ENCODE measurements around the gene AMHR2. TPM values are rescaled to one million over a fixed set of nuclear protein-coding genes. Genes with fewer than 3 reads are reported as not detected.

Gene AMHR2
- total and polyA plus RNA-seq, 2 experiments from 2014 or later, result 0.24 TPM; not detected in 1

- TF ChIP-seq, protein P1, sequence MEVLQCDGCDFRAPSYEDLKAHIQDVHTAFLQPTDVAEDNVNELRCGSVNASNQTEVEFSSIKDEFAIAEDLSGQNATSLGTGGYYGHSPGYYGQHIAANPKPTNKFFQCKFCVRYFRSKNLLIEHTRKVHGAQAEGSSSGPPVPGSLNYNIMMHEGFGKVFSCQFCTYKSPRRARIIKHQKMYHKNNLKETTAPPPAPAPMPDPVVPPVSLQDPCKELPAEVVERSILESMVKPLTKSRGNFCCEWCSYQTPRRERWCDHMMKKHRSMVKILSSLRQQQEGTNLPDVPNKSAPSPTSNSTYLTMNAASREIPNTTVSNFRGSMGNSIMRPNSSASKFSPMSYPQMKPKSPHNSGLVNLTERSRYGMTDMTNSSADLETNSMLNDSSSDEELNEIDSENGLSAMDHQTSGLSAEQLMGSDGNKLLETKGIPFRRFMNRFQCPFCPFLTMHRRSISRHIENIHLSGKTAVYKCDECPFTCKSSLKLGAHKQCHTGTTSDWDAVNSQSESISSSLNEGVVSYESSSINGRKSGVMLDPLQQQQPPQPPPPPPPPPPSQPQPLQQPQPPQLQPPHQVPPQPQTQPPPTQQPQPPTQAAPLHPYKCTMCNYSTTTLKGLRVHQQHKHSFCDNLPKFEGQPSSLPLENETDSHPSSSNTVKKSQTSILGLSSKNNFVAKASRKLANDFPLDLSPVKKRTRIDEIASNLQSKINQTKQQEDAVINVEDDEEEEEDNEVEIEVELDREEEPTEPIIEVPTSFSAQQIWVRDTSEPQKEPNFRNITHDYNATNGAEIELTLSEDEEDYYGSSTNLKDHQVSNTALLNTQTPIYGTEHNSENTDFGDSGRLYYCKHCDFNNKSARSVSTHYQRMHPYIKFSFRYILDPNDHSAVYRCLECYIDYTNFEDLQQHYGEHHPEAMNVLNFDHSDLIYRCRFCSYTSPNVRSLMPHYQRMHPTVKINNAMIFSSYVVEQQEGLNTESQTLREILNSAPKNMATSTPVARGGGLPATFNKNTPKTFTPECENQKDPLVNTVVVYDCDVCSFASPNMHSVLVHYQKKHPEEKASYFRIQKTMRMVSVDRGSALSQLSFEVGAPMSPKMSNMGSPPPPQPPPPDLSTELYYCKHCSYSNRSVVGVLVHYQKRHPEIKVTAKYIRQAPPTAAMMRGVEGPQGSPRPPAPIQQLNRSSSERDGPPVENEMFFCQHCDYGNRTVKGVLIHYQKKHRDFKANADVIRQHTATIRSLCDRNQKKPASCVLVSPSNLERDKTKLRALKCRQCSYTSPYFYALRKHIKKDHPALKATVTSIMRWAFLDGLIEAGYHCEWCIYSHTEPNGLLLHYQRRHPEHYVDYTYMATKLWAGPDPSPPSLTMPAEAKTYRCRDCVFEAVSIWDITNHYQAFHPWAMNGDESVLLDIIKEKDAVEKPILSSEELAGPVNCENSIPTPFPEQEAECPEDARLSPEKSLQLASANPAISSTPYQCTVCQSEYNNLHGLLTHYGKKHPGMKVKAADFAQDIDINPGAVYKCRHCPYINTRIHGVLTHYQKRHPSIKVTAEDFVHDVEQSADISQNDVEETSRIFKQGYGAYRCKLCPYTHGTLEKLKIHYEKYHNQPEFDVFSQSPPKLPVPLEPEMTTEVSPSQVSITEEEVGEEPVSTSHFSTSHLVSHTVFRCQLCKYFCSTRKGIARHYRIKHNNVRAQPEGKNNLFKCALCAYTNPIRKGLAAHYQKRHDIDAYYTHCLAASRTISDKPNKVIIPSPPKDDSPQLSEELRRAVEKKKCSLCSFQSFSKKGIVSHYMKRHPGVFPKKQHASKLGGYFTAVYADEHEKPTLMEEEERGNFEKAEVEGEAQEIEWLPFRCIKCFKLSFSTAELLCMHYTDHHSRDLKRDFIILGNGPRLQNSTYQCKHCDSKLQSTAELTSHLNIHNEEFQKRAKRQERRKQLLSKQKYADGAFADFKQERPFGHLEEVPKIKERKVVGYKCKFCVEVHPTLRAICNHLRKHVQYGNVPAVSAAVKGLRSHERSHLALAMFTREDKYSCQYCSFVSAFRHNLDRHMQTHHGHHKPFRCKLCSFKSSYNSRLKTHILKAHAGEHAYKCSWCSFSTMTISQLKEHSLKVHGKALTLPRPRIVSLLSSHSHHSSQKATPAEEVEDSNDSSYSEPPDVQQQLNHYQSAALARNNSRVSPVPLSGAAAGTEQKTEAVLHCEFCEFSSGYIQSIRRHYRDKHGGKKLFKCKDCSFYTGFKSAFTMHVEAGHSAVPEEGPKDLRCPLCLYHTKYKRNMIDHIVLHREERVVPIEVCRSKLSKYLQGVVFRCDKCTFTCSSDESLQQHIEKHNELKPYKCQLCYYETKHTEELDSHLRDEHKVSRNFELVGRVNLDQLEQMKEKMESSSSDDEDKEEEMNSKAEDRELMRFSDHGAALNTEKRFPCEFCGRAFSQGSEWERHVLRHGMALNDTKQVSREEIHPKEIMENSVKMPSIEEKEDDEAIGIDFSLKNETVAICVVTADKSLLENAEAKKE (CRISPR knock-in tag; IDR thresholded peaks at IDR 0.05), result no peak
- no peak for TF ChIP-seq NANOG (IDR thresholded peaks at IDR 0.05; ENCODE audit: borderline replicate concordance)
- TF ChIP-seq CREB1 (CRISPR knock-in tag; IDR thresholded peaks at IDR 0.05; ENCODE audit: low read depth), result no peak
- TF ChIP-seq, protein P2, sequence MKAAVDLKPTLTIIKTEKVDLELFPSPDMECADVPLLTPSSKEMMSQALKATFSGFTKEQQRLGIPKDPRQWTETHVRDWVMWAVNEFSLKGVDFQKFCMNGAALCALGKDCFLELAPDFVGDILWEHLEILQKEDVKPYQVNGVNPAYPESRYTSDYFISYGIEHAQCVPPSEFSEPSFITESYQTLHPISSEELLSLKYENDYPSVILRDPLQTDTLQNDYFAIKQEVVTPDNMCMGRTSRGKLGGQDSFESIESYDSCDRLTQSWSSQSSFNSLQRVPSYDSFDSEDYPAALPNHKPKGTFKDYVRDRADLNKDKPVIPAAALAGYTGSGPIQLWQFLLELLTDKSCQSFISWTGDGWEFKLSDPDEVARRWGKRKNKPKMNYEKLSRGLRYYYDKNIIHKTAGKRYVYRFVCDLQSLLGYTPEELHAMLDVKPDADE (IDR thresholded peaks at IDR 0.05), result no peak
These were observed 55.2 kb downstream of the AMHR2 start (continued) for GRCh38 chr12:53478865-53479264.

DNA sequence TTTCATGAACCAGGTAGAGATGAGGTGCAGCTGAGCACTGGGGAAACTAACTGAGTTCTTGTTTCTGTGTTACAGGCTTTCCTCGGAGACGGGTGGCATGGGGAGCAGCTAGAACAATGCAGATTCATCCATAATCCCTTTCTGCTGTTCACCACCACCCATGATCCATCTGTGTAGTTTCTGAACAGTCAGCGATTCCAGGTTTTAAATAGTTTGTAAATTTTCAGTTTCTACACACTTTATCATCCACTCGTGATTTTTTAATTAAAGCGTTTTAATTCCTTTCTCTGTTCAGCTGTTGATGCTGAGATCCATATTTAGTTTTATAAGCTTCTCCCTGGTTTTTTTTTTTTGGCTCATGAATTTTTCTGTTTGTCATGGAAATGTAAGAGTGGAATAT is 55.7 kb downstream of the AMHR2 start:
- Mint-ChIP-seq H3K27me3 (ENCODE audit: insufficient read depth, low read depth, poor library complexity) (peaks cover 30% of the 10 kb centered on the region), H3K4me3 (no peak overlapping the region), H3K9me3 (no peaks in the 10 kb centered on the region), H3K36me3 (ENCODE audit: low read depth) (peaks cover 91% of the 10 kb centered on the region), H3K27ac (no peak overlapping the region), H3K4me1 (peaks cover 47% of the 10 kb centered on the region)
- Histone ChIP-seq H3K27me3 (ENCODE audit: insufficient read depth) (no peaks in the 10 kb centered on the region), H3K4me3 (no peak overlapping the region), H3F3A (replicated peaks; ENCODE audit: low read depth) (peaks cover 58% of the 10 kb centered on the region), H3K4me1 (ENCODE audit: insufficient read depth) (peaks cover 29% of the 10 kb centered on the region), H3K27ac (ENCODE audit: low read depth) (peak overlapping the region; percentile 71), H3K36me3 (ENCODE audit: insufficient read depth) (peaks cover 53% of the 10 kb centered on the region), H2AFZ (no peak overlapping the region), H3K9me2 (ENCODE audit: insufficient read depth) (no peaks in the 10 kb centered on the region), H4K20me1 (replicated peaks; ENCODE audit: insufficient read depth) (peaks cover 62% of the 10 kb centered on the region), H3K4me2 (no peak overlapping the region), H3K79me2 (replicated peaks; ENCODE audit: insufficient read depth) (peaks cover 20% of the 10 kb centered on the region)
- ATAC-seq (no peak), DNase-seq (ENCODE audit: low spot score) (no peak)
- TF ChIP-seq NANOG (IDR thresholded peaks at IDR 0.05; ENCODE audit: borderline replicate concordance), result no peak
- no peak for TF ChIP-seq STAT1 (IDR thresholded peaks at IDR 0.05; ENCODE audit: unreplicated experiment)
- TF ChIP-seq EZH2phosphoT487 (IDR thresholded peaks at IDR 0.05; ENCODE audit: unreplicated experiment), result no peak
- no peak for TF ChIP-seq CREB1 (CRISPR knock-in tag; IDR thresholded peaks at IDR 0.05; ENCODE audit: low read depth)
- TF ChIP-seq REST (IDR thresholded peaks at IDR 0.05; ENCODE audit: unreplicated experiment), result no peak
- TF ChIP-seq, protein P3, sequence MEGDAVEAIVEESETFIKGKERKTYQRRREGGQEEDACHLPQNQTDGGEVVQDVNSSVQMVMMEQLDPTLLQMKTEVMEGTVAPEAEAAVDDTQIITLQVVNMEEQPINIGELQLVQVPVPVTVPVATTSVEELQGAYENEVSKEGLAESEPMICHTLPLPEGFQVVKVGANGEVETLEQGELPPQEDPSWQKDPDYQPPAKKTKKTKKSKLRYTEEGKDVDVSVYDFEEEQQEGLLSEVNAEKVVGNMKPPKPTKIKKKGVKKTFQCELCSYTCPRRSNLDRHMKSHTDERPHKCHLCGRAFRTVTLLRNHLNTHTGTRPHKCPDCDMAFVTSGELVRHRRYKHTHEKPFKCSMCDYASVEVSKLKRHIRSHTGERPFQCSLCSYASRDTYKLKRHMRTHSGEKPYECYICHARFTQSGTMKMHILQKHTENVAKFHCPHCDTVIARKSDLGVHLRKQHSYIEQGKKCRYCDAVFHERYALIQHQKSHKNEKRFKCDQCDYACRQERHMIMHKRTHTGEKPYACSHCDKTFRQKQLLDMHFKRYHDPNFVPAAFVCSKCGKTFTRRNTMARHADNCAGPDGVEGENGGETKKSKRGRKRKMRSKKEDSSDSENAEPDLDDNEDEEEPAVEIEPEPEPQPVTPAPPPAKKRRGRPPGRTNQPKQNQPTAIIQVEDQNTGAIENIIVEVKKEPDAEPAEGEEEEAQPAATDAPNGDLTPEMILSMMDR (conservative IDR thresholded peaks at IDR 0.05; ENCODE audit: low read depth in 2 of 2), result no peak
- no peak for TF ChIP-seq POLR2AphosphoS5 (IDR thresholded peaks at IDR 0.05; ENCODE audit: low read depth)
- no peak for TF ChIP-seq JUNB (IDR thresholded peaks at IDR 0.05; ENCODE audit: unreplicated experiment)
- no peak for TF ChIP-seq ZNF331 (CRISPR knock-in tag; IDR thresholded peaks at IDR 0.05; ENCODE audit: low read depth)
- TF ChIP-seq EZH2 (IDR thresholded peaks at IDR 0.05; ENCODE audit: low read depth, unreplicated experiment), result no peak
